TTC549 (cell line): ENCODE measurements around the gene TOP2A.
"Not testable (repeated sequence)": the region's sequence is repeated elsewhere in the genome, so short reads cannot be mapped to it uniquely, and the experiment has no call there.

Source experiments
- FAIRE-seq: peaks from 2 replicates; lab custom pipeline; 2012; peaks lifted over from hg19 to GRCh38; lab: Jason Lieb, UNC

The TOP2A gene

GRCh38 chr17:40431231-40431602 is 13.5 kb upstream of the TOP2A start:
- FAIRE-seq = no peak

- no peak for FAIRE-seq
Measured at GRCh38 chr17:40430272-40431230, 12.9 kb upstream of the TOP2A start.

- no peak for FAIRE-seq
Measured at GRCh38 chr17:40427002-40427491, 9.4 kb upstream of the TOP2A start.

GRCh38 chr17:40425741-40426140 is 8.0 kb upstream of the TOP2A start:
- FAIRE-seq = no peak

GRCh38 chr17:40422990-40423633 is 5.4 kb upstream of the TOP2A start:
- no peak for FAIRE-seq

- no peak for FAIRE-seq
Measured at GRCh38 chr17:40419559-40420331, 2.0 kb upstream of the TOP2A start.

- FAIRE-seq = no peak
Measured at GRCh38 chr17:40418428-40418706, 671 bp upstream of the TOP2A start.

GRCh38 chr17:40417258-40417608 is 463 bp downstream of the TOP2A start:
- FAIRE-seq = no peak

GRCh38 chr17:40416671-40417070 is 1.0 kb downstream of the TOP2A start:
- FAIRE-seq = no peak

GRCh38 chr17:40415390-40415789 is 2.3 kb downstream of the TOP2A start:
- FAIRE-seq = no peak

GRCh38 chr17:40414312-40414711 is 3.4 kb downstream of the TOP2A start:
- FAIRE-seq = not testable (repeated sequence)

- no peak for FAIRE-seq
Measured at GRCh38 chr17:40412880-40413279, 4.8 kb downstream of the TOP2A start.

GRCh38 chr17:40411821-40412220 is 5.9 kb downstream of the TOP2A start:
- FAIRE-seq = no peak

GRCh38 chr17:40410082-40410481 is 7.6 kb downstream of the TOP2A start:
- FAIRE-seq = no peak

- not testable (repeated sequence) for FAIRE-seq
Measured at GRCh38 chr17:40409540-40409939, 8.2 kb downstream of the TOP2A start.

GRCh38 chr17:40407460-40407859 is 10.2 kb downstream of the TOP2A start:
- no peak for FAIRE-seq

GRCh38 chr17:40404003-40404402 is 13.7 kb downstream of the TOP2A start:
- FAIRE-seq = no peak

GRCh38 chr17:40402668-40403067 is 15.0 kb downstream of the TOP2A start:
- no peak for FAIRE-seq

GRCh38 chr17:40399185-40399584 is 18.5 kb downstream of the TOP2A start:
- FAIRE-seq = no peak

- FAIRE-seq = not testable (repeated sequence)
Measured at GRCh38 chr17:40386555-40386954, 31.1 kb downstream of the TOP2A start.

- FAIRE-seq = no peak
Measured at GRCh38 chr17:40382251-40382650, 35.4 kb downstream of the TOP2A start.

- FAIRE-seq = no peak
Measured at GRCh38 chr17:40378966-40379365, 38.7 kb downstream of the TOP2A start.

GRCh38 chr17:40377832-40378231 is 39.9 kb downstream of the TOP2A start:
- FAIRE-seq = no peak
